Duodenal mucosa (tissue), 2 donors: ENCODE data around the gene WDFY2.

ENCODE experiments used
- H3K27ac ChIP-seq: one replicate; pipeline ENCODE4 v1.7.0; 2013; ENCODE audit warnings: low read depth, low read length
- H3K27me3 ChIP-seq, 2 donors: one replicate each; pipeline ENCODE4 v1.7.0; 2013; ENCODE audit warnings: low read length in 2 of 2, control low read depth in 1 of 2; ENCODE audit not compliant: insufficient read depth in 2 of 2, control insufficient read depth in 1 of 2
- H3K36me3 ChIP-seq, 2 donors: one replicate each; pipeline ENCODE4 v1.7.0; 2013; ENCODE audit warnings: low read length in 2 of 2, control low read depth in 1 of 2; ENCODE audit not compliant: insufficient read depth in 2 of 2, control insufficient read depth in 1 of 2
- H3K4me1 ChIP-seq, 2 donors: one replicate each; pipeline ENCODE4 v1.7.0; 2013; ENCODE audit warnings: low read length in 2 of 2, control low read depth in 1 of 2; ENCODE audit not compliant: insufficient read depth in 2 of 2, control insufficient read depth in 1 of 2
- H3K4me3 ChIP-seq, 2 donors: one replicate each; pipeline ENCODE4 v1.7.0; 2013; ENCODE audit warnings: low read length in 2 of 2, low read depth in 1 of 2
- H3K9ac ChIP-seq, 2 donors: one replicate each; pipeline ENCODE4 v1.7.0; 2013; ENCODE audit warnings: low read length in 2 of 2, low read depth in 1 of 2
- H3K9me3 ChIP-seq, 2 donors: one replicate each; pipeline ENCODE4 v1.7.0; 2013; ENCODE audit warnings: low read length in 2 of 2, control low read depth in 1 of 2; ENCODE audit not compliant: control insufficient read depth in 1 of 2

Gene WDFY2

GRCh38 chr13:51802631-51803418, 218.6 kb downstream of the WDFY2 start:
- Histone ChIP-seq H3K4me1 (peaks cover 30 to 32% of the 10 kb centered on the region in 2 donors), H3K4me3 (peak overlapping the region; percentile 84 to 88), H3K9me3 (no peaks in the 10 kb centered on the region), H3K36me3 (no peaks in the 10 kb centered on the region), H3K27ac (peak overlapping the region; percentile 99), H3K9ac (peak overlapping the region; percentile 90 to 99), H3K27me3 (no peaks in the 10 kb centered on the region)

DNA sequence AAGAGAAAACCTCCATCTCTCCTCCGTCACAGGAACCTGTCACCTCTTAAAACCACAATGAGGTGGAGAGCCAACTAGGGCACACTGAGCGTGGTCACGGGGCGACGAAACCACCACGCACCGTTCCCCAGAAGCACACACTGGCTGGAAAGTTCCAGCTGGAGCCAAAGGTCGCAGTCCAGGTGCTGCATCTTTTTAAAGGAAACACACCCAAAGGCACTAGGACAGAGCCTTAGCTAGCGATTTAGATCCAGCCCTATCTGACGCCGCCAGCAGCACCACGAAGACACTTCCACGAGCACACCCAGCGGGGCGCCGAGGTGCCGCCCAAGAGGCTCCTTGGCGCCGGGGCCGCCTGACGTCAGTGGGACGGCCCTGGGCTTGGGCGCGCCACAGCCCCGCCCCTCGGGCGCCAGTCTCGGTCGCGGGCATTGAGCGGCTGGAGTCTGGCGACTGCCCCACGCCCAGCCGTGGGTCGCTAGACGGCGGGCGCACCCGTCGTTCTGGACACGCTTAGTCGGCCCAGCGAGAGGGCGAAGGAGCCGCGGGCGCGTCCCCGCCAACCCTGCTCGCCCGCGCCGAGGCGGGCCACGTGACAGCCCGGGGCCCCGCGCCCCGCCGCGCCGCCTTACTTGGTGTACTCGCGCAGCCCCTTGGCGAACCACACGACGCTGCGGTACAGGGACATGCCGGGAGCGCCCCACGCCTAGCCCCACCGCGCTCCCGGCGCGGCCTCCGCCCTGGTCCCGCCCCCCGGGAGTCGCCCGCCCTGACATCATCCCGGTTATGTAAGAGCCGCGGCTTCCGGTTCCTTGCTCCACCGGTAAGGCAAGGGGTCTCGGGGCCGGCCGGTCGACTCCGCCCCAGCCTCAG, 219.4 kb downstream of the WDFY2 start, which contains the start of gene DHRS12:
Gene DHRS12 (minus strand): TSS at position 742 of the 873 bp plus-strand sequence. CDS start 4,504 bp downstream, outside the sequence.
- peak within 1 kb of the TSS; percentile 99 for H3K27ac ChIP-seq
- H3K36me3 ChIP-seq: no peaks in the 10 kb centered on the region
- peak within 1 kb of the TSS; percentile 84 to 88 for H3K4me3 ChIP-seq
- no peaks in the 10 kb centered on the region for H3K27me3 ChIP-seq
- H3K9me3 ChIP-seq: no peaks in the 10 kb centered on the region
- H3K9ac ChIP-seq: peak within 1 kb of the TSS; percentile 90 to 99
- H3K4me1 ChIP-seq: peaks cover 30 to 32% of the 10 kb centered on the region in 2 donors

GRCh38 chr13:51804295-51805172, 220.3 kb downstream of the WDFY2 start:
- Histone ChIP-seq H3K9me3 (no peaks in the 10 kb centered on the region), H3K4me3 (peak overlapping the region; percentile 84 to 88), H3K27ac (peak overlapping the region; percentile 99), H3K9ac (peak overlapping the region; percentile 90 to 99), H3K36me3 (no peaks in the 10 kb centered on the region), H3K4me1 (peaks cover 30 to 32% of the 10 kb centered on the region in 2 donors), H3K27me3 (no peaks in the 10 kb centered on the region)

DNA sequence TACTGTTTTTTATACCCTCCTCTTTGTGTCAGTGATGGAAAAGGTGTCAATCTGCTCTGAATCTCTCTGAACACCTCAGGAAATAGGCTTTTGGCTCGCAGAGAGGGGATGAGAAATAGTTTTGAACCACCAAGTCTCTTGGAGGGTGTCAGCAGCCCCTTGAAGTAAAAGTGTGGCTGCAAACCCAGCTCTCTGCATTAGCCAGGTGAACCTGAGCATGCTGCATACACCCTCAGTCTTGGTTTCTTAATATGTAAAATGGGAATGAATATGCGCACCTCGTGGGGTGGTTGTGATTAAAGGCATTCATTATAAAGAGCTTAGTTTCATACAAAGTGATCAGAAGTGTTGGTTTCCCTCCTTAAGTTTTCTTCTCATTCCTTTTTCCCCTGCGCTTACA, 221.1 kb downstream of the WDFY2 start:
- Histone ChIP-seq H3K27me3 (no peaks in the 10 kb centered on the region), H3K4me1 (peaks cover 30 to 32% of the 10 kb centered on the region in 2 donors), H3K4me3 (peak overlapping the region; percentile 84 to 88), H3K9me3 (no peaks in the 10 kb centered on the region), H3K36me3 (no peaks in the 10 kb centered on the region), H3K9ac (no peak overlapping the region), H3K27ac (no peak overlapping the region)

GRCh38 chr13:51805925-51806324, 221.7 kb downstream of the WDFY2 start:
- Histone ChIP-seq H3K4me3 (no peak overlapping the region), H3K36me3 (no peaks in the 10 kb centered on the region), H3K9ac (no peak overlapping the region), H3K9me3 (no peaks in the 10 kb centered on the region), H3K27me3 (no peaks in the 10 kb centered on the region), H3K27ac (no peak overlapping the region), H3K4me1 (peaks cover 30 to 32% of the 10 kb centered on the region in 2 donors)

DNA sequence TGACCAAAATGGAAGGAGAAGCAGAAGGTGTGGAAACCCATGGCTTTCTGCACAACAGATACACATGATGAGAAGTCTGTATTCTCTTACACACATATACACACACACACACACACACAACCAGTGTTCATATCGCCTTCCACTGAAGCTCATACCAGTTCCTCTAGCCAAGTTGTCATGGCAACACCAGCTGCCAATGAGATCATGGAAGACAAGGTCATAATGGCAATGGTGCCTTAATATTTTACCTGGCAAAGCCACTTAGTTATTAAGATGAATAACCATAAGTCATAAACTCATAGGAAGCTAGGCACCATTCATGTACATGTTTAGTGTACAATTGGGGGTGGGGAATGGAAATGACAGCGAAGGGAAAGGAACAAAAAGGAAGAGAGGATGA, 222.3 kb downstream of the WDFY2 start:
- no peak overlapping the region for H3K27ac ChIP-seq
- H3K9me3 ChIP-seq: no peaks in the 10 kb centered on the region
- no peak overlapping the region for H3K9ac ChIP-seq
- no peak overlapping the region for H3K4me3 ChIP-seq
- H3K36me3 ChIP-seq: no peaks in the 10 kb centered on the region
- H3K27me3 ChIP-seq: no peaks in the 10 kb centered on the region
- H3K4me1 ChIP-seq: peaks cover 27 to 29% of the 10 kb centered on the region in 2 donors

DNA sequence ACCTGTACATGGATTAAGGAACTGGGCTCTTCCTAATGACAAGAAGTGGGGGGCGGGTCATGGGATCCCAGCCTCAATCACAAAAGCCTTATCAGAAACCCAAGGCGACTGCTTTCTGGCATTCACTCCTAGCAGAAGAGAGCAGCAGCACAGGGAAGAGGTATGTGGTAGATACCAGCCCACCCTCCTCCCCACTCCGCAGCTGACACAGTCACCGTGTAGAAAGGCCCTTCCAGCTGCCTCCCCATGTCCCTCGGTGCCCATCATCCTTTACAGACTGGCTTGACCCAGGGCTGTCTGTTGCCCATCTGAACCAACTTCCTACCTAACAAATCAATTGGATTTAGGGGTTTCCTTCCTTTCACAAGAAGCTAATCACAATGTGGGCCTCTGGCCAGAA, 222.8 kb downstream of the WDFY2 start:
- H3K4me1 ChIP-seq: peaks cover 24 to 25% of the 10 kb centered on the region in 2 donors
- H3K9me3 ChIP-seq: no peaks in the 10 kb centered on the region
- H3K9ac ChIP-seq: no peak overlapping the region
- H3K27ac ChIP-seq: no peak overlapping the region
- H3K36me3 ChIP-seq: no peaks in the 10 kb centered on the region
- H3K4me3 ChIP-seq: no peak overlapping the region
- no peaks in the 10 kb centered on the region for H3K27me3 ChIP-seq

GRCh38 chr13:51808811-51809210, 224.5 kb downstream of the WDFY2 start:
- H3K36me3 ChIP-seq: no peaks in the 10 kb centered on the region

GRCh38 chr13:51811046-51811445, 226.8 kb downstream of the WDFY2 start:
- no peak overlapping the region for H3K4me3 ChIP-seq
- no peaks in the 10 kb centered on the region for H3K9me3 ChIP-seq
- no peaks in the 10 kb centered on the region for H3K36me3 ChIP-seq
- H3K9ac ChIP-seq: no peak overlapping the region
- peaks cover 4 to 5% of the 10 kb centered on the region in 2 donors for H3K4me1 ChIP-seq
- no peak overlapping the region for H3K27ac ChIP-seq
- no peaks in the 10 kb centered on the region for H3K27me3 ChIP-seq

More at GRCh38 chr13:51808811-51809210, 224.5 kb downstream of the WDFY2 start:
- Histone ChIP-seq H3K4me3 (no peak overlapping the region), H3K27me3 (no peaks in the 10 kb centered on the region), H3K4me1 (peaks cover 11% of the 10 kb centered on the region in 2 donors), H3K27ac (no peak overlapping the region), H3K9ac (no peak overlapping the region), H3K9me3 (no peaks in the 10 kb centered on the region)
